SK-N-MC (cell line): ENCODE results near the gene DLD.

ENCODE experiments used
- EZH2 ChIP-seq: fragments of 200-600 bp; sonication (generic); IDR thresholded peaks from one replicate; pipeline ENCODE4 v1.6.1; 2017; ENCODE audit warnings: antibody characterized with exemption
- POLR2AphosphoS5 ChIP-seq: IDR thresholded peaks from 2 replicates; pipeline ENCODE4 v1.6.1; 2012; ENCODE audit warnings: mild to moderate bottlenecking, low read depth, low read length, borderline replicate concordance

DNA sequence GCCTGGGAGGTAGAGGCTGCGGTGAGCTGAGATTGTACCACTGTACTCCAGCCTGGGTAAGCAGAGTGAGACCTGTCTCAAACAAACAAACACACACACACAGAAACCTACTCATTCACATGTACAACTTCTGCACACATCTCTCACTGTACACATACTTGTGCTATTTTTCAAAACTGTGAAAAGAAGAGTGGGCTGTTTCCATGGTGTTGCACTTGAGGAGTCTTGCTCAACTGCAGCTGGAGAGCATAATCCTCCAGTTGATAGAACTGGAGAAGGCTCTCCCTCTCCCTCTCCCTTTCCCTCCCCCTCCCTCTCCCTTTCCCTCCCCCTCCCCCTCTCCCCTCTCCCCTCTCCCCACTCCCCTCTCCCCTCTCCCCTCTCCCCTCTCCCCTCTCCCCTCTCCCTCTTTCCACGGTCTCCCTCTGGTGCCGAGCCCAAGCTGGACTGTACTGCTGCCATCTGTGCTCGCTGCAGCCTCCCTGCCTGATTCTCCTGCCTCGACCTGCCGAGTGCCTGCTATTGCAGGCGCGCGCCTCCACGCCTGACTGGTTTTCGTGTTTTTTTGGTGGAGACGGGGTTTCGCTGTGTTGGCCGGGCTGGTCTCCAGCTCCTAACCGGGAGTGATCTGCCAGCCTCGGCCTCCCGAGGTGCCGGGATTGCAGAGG, 43.7 kb upstream of the DLD start:
- TF ChIP-seq POLR2AphosphoS5 (no peak), EZH2 (no peak)
